MM.1S (cell line): Measurements from ENCODE around the gene MYH4.

ENCODE experiments used
- DNase-seq: peaks from one replicate; pipeline ENCODE4 v3.0.0-alpha.2; 2015
- H2AFZ ChIP-seq: fragments of 300-600 bp; sonication (generic); 2 replicates; pipeline ENCODE4 v1.6.0; 2016; ENCODE audit warnings: antibody characterized with exemption, low read length
- H3F3A ChIP-seq: fragments of 300-600 bp; sonication (generic); 2 replicates; pipeline ENCODE4 v1.6.1; 2016; ENCODE audit warnings: mild to moderate bottlenecking, antibody characterized with exemption, low read length, moderate library complexity, mixed read lengths; ENCODE audit not compliant: insufficient read depth
- H3K27ac ChIP-seq: fragments of 300-600 bp; sonication (generic); 2 replicates; pipeline ENCODE4 v1.5.1; 2016; ENCODE audit warnings: mild to moderate bottlenecking, low read length
- H3K27me3 ChIP-seq: fragments of 300-600 bp; sonication (generic); replicated peaks from 2 replicates; pipeline ENCODE4 v1.6.0; 2016; ENCODE audit warnings: low read length; ENCODE audit not compliant: insufficient read depth
- H3K36me3 ChIP-seq: fragments of 300-600 bp; sonication (generic); replicated peaks from 2 replicates; pipeline ENCODE4 v1.6.1; 2016; ENCODE audit warnings: mild to moderate bottlenecking, low read length, mixed read lengths; ENCODE audit not compliant: insufficient read depth
- H3K4me1 ChIP-seq: fragments of 300-600 bp; sonication (generic); 2 replicates; pipeline ENCODE4 v1.6.1; 2016; ENCODE audit warnings: low read length, mixed read lengths
- H3K4me2 ChIP-seq: fragments of 300-600 bp; sonication (generic); 2 replicates; pipeline ENCODE4 v1.6.0; 2016; ENCODE audit warnings: low read depth, low read length
- H3K4me3 ChIP-seq: fragments of 300-600 bp; sonication (generic); 2 replicates; pipeline ENCODE4 v1.5.1; 2016; ENCODE audit warnings: low read length, mixed read lengths
- H3K79me2 ChIP-seq: fragments of 300-600 bp; sonication (generic); 2 replicates; pipeline ENCODE4 v1.6.1; 2016; ENCODE audit warnings: mixed run types, low read length, mixed read lengths
- H3K9ac ChIP-seq: fragments of 300-600 bp; sonication (generic); 2 replicates; pipeline ENCODE4 v1.6.1; 2016; ENCODE audit warnings: low read length, mixed read lengths
- H3K9me2 ChIP-seq: fragments of 300-600 bp; sonication (generic); replicated peaks from 2 replicates; pipeline ENCODE4 v1.6.1; 2016; ENCODE audit warnings: mild to moderate bottlenecking, low read length, mixed read lengths; ENCODE audit not compliant: insufficient read depth
- H3K9me3 ChIP-seq: fragments of 300-600 bp; sonication (generic); replicated peaks from 2 replicates; pipeline ENCODE4 v1.6.1; 2016; ENCODE audit warnings: mild to moderate bottlenecking, low read length, mixed read lengths; ENCODE audit not compliant: insufficient read depth
- H4K20me1 ChIP-seq: fragments of 300-600 bp; sonication (generic); 2 replicates; pipeline ENCODE4 v1.6.1; 2016; ENCODE audit warnings: mild to moderate bottlenecking, low read length, moderate library complexity, mixed read lengths; ENCODE audit not compliant: insufficient read depth
- EZH2 ChIP-seq: fragments of 300-600 bp; sonication (generic); optimal IDR thresholded peaks from 2 replicates; pipeline ENCODE3; 2017; ENCODE audit warnings: low read depth, mild to moderate bottlenecking, antibody characterized with exemption, low read length, mixed read lengths
- EZH2phosphoT487 ChIP-seq: fragments of 300-600 bp; sonication (generic); IDR thresholded peaks from 2 replicates; pipeline ENCODE4 v1.6.1; 2018; ENCODE audit warnings: antibody characterized with exemption, low read length
- TF ChIP-seq, protein P1 (sequence below): fragments of 300-600 bp; sonication (generic); IDR thresholded peaks from 2 replicates; pipeline ENCODE4 v1.5.1; 2016; ENCODE audit warnings: antibody characterized with exemption, low read length, mixed read lengths

The MYH4 gene

DNA sequence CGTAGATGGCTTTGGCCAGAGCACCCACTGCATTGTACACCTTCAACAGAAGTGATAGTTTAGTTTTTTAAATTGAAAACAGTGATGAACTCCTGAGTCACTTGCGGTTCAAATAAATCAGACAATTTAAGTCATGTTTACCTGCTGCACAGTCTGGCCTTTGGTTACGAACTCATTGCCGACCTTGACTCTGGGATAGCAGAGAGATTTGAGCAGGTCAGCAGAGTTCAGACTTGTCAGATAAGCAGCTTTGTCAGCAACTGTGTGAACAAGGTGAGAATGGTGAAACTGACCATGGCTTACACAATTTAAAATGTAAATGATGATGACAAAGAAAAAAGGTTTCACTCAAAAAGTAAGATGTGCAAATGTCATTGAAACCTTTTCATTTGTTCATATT, 9.3 kb downstream of the MYH4 start:
- Histone ChIP-seq H3K27me3 (no peaks in the 10 kb centered on the region), H3K4me1 (no peaks in the 10 kb centered on the region), H2AFZ (no peak overlapping the region), H3K9ac (no peak overlapping the region), H3F3A (no peaks in the 10 kb centered on the region), H3K36me3 (no peaks in the 10 kb centered on the region), H4K20me1 (no peaks in the 10 kb centered on the region), H3K79me2 (no peaks in the 10 kb centered on the region), H3K9me2 (no peaks in the 10 kb centered on the region), H3K27ac (no peak overlapping the region), H3K4me2 (no peak overlapping the region), H3K4me3 (no peak overlapping the region), H3K9me3 (no peaks in the 10 kb centered on the region)
- no peak for DNase-seq
- no peak for TF ChIP-seq EZH2phosphoT487
- TF ChIP-seq EZH2 = no peak
- TF ChIP-seq, protein P1, sequence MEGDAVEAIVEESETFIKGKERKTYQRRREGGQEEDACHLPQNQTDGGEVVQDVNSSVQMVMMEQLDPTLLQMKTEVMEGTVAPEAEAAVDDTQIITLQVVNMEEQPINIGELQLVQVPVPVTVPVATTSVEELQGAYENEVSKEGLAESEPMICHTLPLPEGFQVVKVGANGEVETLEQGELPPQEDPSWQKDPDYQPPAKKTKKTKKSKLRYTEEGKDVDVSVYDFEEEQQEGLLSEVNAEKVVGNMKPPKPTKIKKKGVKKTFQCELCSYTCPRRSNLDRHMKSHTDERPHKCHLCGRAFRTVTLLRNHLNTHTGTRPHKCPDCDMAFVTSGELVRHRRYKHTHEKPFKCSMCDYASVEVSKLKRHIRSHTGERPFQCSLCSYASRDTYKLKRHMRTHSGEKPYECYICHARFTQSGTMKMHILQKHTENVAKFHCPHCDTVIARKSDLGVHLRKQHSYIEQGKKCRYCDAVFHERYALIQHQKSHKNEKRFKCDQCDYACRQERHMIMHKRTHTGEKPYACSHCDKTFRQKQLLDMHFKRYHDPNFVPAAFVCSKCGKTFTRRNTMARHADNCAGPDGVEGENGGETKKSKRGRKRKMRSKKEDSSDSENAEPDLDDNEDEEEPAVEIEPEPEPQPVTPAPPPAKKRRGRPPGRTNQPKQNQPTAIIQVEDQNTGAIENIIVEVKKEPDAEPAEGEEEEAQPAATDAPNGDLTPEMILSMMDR = no peak

DNA sequence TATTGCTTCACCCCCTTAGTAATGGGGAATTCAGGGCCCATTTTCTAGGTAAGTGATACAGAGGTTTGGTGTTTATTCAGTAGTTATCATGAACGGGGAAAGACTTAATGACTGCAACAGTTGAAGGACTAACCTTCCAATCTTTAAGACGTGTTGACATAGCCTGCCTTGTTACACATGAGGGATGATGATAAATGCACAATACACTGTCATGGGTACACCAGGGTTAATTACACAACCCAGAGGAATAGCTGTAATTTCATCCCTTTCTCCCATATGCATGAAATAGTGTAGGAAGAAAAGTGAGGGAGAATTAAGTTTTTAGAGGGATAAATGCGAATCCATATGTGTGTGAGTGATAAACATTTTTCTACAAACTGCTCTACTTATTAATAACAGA, 10.7 kb downstream of the MYH4 start:
- no peaks in the 10 kb centered on the region for H3K9me3 ChIP-seq
- no peaks in the 10 kb centered on the region for H3F3A ChIP-seq
- DNase-seq = no peak
- no peaks in the 10 kb centered on the region for H4K20me1 ChIP-seq
- H3K4me1 ChIP-seq = no peaks in the 10 kb centered on the region
- H3K9me2 ChIP-seq = no peaks in the 10 kb centered on the region
- H3K9ac ChIP-seq = no peak overlapping the region
- TF ChIP-seq EZH2 (no peak), EZH2phosphoT487 (no peak)
- TF ChIP-seq, protein P1 = no peak
- H2AFZ ChIP-seq = no peak overlapping the region
- no peaks in the 10 kb centered on the region for H3K27me3 ChIP-seq
- no peak overlapping the region for H3K27ac ChIP-seq
- H3K79me2 ChIP-seq = no peaks in the 10 kb centered on the region
- no peak overlapping the region for H3K4me3 ChIP-seq
- no peaks in the 10 kb centered on the region for H3K36me3 ChIP-seq
- no peak overlapping the region for H3K4me2 ChIP-seq

DNA sequence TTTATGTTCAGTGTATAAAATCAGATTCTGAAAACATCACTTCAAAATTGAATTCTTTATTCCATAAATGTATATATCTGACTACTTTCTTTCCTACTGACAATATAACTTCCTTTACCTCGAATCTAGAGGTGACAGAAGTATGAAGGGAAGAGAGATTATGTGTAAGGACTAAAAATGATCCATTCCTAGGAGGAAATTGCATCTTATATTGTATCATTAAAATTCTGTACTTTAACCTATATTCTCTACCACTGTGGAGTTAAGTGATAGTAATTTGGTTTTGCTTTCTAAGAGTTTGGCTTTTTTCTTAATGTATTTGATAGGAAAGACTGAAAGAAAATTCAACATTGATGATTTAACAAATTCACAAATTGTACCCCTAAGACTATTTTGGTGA, 11.4 kb downstream of the MYH4 start:
- H3K36me3 ChIP-seq = no peaks in the 10 kb centered on the region
- H2AFZ ChIP-seq = no peak overlapping the region
- no peaks in the 10 kb centered on the region for H3K79me2 ChIP-seq
- no peak for DNase-seq
- no peaks in the 10 kb centered on the region for H3F3A ChIP-seq
- H3K9me2 ChIP-seq = no peaks in the 10 kb centered on the region
- H3K4me1 ChIP-seq = no peaks in the 10 kb centered on the region
- no peak for TF ChIP-seq EZH2phosphoT487
- no peak for TF ChIP-seq EZH2
- TF ChIP-seq, protein P1 = no peak
- H3K4me2 ChIP-seq = no peak overlapping the region
- H3K9me3 ChIP-seq = no peaks in the 10 kb centered on the region
- no peak overlapping the region for H3K9ac ChIP-seq
- H3K4me3 ChIP-seq = no peak overlapping the region
- no peak overlapping the region for H3K27ac ChIP-seq
- H4K20me1 ChIP-seq = no peaks in the 10 kb centered on the region
- no peaks in the 10 kb centered on the region for H3K27me3 ChIP-seq
